Endometrial microvascular endothelial cells (primary cell): ENCODE measurements around the gene ISX. TPM values are rescaled to one million over a fixed set of nuclear protein-coding genes. Genes with fewer than 3 reads are reported as not detected.
"Not testable (repeated sequence)": the region's sequence is repeated elsewhere in the genome, so short reads cannot be mapped to it uniquely, and the experiment has no call there.

ENCODE experiments used
- in situ Hi-C: cut with HindIII; loops from 2 replicates; pipeline ENCODE4 v1.10.0; 2017; ENCODE audit warnings: low sequenced_read_pairs, low pct_unique_long_range_greater_than_20kb; ENCODE audit errors: inconsistent ontology term
- total RNA-seq: library from RNA; depleted of rRNA; stranded (reverse); fragments of >200 nt; gene quantifications from one replicate; pipeline ENCODE4 v1.2.3, GENCODE V29; 2015; ENCODE audit errors: inconsistent ontology term

ISX gene
- total RNA-seq, 1 donor from 2014 or later = not detected

DNA sequence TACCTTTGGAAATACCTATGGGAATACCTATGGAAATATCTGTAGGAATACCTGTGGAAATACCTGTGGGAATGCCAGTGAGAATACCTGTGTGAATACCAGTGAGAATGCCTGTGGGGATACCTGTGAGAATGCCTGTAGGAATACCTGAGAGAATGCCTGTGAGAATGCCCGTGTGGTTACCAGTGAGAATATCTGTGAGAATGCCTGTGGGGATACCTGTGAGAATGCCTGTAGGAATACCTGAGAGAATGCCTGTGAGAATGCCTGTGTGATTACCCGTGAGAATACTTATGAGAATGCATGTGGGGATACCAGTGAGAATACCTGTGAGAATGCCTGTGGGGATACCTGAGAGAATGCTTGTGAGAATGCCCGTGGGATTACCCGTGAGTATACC is 15.9 kb upstream of the ISX start:
- in situ Hi-C loops = not testable (repeated sequence)

DNA sequence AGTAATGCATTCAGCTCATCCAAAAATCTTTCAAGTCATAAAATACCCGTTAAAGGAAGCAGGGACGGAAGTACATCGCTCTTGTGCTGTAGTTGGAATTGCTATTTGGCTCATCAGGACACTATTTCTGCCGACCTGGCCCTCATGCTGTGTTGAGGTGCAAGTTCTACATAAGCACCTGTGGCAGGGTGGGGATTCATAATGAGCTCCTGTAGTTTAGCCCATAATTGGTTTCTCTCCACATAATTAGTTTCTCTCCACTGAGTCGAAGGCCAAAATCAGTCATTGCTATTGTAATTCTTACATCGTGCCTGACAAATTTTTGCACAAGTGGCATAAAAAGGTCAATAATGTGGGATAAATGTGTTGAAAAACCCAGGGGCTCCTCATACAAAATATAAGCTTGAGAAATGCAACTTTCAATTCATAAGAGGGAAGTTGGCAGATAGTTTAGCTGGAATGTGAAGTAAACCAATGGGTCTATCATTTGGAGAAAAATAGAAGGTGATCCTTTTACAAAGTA is 14.9 kb upstream of the ISX start:
- in situ Hi-C loops = no loop called here

DNA sequence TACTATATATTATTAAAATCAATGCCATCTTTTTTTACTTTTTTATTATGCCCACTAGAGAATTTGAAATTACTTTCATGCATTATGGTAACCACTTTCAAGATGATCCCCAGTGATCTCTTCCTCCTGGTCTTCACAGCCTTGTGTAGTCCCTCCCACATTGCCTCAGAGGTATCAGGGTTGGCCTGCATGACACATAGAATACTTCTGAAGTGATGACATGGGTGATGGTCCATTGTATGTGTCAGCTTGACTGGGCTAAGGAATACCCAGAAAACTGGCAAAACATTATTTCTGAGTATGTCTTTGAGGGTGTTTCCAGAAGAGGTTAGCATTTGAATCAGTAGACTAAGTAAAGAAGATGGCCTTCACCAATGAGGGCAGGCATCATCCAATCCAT is 14.2 kb upstream of the ISX start:
- in situ Hi-C loops = no loop called here

DNA sequence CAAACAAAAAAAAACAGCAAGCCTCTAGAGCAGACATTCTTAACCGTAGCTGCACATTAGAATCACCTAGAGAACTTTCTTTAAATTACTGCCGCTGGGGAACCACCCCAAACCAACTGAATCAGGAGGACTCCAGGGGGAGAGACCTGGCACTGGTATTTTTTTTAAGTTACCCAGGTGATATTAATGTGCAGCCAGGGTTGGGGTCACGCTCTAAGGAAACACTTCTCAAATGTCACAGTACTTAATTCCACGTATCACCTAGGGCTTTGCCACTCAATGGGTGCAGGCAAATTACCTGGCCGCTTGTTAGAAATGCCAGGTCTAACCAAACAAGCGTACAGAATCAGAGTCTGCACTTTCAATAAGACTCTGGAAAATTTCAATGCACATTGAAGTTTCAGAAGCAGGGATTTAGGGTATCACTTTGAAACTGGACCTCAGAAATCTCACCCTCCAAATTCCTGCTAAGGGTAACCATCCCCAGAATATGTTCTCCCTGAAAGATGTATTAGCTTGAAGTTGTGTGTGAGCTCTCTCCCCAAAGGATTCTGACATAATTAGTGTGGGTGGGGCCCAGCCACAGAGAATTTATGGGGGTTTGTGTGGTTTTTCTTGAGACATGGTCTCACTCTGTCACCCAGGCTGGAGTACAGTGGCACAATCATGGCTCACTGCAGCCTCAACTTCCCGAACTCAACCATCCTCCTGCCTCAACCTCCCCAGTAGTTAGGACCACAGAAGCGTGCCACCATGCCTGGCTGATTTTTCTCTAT is 12.7 kb upstream of the ISX start:
- in situ Hi-C loops = no loop called here

DNA sequence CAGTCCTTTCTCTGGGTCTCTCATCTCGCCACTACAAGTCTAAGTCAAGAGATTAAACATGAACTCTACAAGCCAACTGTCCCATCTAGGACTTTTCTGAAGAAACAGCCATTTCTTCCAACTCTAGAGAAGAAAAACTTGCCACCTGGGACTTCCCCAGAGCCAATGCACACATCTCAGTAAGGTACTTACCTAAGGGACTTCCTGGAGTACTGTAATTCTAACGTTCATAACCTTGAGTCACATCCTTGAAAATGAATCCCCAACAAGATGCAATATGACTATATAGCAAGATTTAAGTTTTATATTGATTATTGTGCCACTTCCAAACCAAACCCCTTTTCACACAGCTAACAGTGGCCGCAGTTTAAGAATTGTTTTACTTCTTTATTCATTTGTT is 11.9 kb upstream of the ISX start:
- in situ Hi-C loops = no loop called here

DNA sequence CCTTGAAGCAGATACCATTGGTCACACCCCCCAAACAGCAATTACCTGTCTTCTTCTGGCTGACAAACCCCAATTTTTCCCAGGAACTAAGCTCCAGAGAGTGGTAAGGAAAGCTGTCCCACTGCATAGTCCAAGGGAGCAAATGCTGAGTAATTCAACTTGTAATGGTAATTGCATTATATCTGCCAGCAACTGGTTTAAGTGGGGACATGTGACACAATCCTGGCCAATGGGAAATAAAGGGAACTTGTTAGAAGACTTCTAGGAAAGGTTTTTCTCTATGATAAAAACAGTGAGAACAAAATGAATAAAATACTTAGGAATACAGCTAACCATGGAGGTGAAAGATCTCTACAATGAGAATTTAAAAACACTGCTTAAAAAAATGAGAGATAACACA is 9.5 kb upstream of the ISX start:
- in situ Hi-C loops = no loop called here

DNA sequence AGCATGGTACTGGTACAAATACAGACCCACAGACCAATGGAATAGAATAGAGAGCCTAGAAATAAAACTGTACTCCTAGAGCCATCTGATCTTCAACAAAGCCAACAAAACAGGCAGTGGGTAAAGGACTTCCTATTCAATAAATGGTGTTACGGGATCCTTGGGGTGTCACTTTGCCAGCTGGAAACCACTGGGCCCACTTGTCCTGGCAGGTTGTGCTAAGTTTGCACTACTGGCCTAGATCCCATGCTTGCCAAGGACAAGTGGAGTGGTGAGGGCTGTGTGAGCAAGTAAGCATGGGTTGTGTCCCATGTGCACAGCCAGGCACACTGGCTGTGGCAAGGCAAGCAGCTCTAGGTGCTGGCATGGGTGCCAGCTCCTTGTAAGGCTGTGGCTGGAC is 8.8 kb upstream of the ISX start:
- in situ Hi-C loops = no loop called here

DNA sequence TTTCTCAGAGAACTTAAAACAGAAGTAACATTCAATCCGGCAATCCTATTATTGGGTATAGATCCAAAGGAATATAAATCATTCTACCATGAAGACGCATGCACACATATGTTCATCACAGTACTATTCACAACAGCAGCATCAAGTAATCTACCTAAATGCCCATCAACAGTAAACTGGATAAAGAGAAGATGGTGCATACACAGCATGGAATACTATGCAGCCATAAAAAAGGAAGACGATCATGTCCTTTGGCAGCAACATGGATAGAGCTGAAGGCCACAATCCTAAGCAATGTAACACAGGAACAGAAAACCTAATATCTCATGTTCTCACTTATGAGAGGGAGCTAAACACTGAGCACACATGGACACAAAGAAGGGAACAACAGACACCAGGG is 6.3 kb upstream of the ISX start:
- in situ Hi-C loops = no loop called here

DNA sequence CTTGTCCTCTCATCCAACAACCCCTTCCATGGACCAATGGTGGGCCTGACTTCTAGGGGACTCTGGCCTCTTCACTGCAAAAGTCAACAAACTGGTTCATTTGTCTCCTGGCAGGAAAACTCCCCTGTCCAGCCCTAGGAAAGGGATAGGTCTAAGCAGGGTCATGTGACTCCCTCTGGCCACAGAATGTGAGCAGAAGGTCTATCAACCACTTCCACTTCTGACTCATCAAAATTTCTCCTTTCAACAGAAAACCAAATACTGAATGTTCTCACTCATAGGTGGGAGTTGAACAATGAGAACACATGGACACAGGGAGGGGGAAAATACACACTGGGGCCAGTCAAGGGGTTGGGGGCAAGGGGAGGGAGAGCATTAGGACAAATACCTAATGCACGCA is 1.3 kb upstream of the ISX start:
- in situ Hi-C loops = no loop called here

DNA sequence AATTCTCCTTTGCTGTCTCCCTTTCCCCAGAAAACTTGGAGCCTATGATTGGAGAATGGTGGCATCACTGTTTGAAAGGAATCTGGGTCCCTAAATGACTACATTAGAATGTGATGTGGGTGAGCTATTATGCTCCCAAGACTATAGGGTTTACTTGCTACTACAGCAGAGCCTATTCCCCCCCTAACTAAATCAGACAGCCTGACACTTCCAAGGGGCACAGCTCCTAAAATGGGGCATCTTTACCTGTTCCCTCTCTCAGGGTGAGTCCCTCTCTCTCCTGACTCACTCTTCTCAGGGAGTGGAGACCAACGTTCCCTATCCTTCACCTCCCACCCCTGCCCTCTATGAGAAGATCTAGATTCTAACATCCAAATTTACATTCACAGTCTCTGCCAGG is 775 bp upstream of the ISX start:
- in situ Hi-C loops = no loop called here

DNA sequence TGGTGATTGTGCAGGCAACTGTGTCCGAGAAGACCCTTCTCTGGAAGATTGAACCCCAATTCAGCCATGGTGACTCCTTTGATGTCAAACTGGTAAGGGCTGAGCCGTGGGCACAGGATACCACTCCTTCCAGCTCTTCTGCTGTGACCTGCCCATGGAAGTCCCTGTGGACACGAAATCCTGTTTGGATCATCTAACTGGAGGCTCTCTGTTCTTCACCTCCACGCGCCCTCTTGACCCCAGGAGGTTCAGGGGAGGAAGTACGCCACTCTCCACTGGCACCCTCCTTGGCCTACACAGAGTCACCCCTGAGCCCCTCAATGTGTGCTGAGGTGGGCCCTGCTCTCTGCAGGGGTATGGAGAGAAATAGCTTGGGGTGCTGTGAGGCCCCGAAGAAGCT is 810 bp downstream of the ISX start:
- in situ Hi-C loops = no loop called here

DNA sequence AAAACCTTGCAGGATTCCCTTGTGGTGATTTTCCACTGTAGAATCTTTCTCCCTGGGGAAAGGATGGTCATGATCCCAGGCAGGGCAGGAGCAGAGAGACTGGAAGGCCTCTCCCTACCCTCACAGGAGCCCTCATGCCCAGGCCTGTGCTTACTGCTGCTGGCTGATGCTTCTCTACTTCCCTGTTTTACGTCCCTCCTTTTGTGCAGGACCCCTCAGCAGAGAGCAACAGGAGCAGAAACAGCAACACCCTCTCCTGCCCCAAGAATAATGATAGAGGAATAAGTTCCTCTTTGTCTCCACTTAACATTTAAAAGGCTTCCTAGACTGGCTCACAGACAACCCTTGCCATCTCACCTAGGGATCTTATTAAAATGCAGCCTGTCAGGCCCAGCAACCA is 3.6 kb downstream of the ISX start:
- in situ Hi-C loops = no loop called here

DNA sequence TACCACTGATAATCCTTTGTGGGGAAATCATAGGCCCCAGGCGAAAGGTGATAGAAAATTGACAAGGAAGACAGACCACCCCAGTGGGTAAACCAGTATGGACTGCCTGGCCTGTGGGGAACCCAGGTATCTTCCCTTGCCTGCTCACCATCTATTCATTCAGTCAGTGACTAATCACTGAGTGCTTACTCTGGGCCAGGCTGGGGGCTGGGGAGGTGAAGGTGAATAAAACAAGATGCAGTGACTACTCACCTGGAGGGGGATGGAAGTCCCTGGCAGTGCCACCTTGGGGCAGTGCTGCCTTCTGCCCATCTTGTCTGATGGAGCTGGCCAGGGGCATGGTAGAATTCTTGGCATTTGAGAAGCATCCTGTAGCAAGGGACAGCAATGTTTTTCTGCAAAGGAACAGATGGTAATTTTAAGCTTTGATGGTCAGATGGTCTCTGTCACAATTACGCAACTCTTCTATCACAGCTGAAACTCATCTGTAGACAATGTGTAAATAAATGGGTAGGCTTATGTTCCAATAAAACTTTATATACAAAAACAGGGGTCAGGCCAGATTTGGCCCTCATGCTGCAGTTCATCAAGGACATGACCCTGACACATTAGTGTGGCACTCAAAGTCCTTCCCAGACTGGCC is 4.6 kb downstream of the ISX start:
- in situ Hi-C loops = no loop called here

DNA sequence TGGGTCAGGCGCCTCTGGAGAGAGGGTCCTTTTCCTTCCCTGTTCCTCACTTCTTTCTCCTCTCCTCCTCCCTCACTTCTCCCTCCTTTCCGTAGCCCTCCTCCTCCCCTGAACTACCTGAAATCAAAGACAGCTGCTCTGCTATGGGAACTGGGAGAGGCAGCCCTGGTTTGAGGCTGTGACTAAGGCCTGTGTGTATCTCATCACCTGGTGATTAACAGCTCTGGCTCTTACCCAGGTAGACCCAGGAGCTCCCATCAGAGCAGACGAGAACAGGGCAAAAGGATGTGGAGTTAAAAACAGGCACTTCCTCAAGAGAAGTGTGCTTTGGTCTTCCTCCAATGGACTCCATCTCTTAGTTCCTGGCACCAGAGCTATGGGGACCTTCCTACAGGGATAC is 5.8 kb downstream of the ISX start:
- in situ Hi-C loops = no loop called here

DNA sequence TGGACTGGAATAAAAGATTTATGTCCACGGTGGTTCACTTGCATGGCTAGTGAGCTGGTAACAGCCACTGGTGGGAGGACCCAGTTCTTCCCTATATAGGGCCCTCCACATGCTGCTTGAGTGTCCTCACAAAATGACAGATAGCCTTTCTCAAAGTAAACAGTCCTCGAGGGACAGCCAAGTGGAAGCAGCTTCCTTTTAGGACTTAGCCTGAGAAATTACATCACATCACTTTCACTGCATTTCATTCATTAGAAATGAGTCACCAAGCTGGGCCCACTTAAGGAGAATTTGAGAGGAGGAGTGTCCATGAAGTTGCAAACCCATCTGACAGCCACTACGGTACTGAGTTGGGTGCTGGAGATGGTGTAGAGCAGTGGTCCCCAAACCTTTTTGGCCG is 7.0 kb downstream of the ISX start:
- in situ Hi-C loops = no loop called here

DNA sequence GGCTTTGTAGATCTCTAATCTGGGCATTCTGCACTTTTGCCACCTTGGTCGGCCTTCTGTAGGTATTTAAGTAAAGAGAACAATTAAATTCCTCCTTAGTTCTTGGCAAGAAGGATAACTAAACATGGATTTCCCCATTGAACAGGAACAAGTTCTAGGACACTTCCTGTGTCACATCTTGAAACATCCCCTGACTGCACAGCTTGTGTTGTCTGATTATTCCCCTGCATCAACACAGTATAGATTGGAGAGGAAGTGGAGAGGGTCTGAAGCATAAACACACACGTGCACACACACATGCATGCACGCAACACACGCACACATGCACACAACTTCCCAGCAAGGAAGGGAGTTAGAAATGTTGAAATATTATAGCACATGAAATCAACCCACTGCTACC is 8.6 kb downstream of the ISX start:
- in situ Hi-C loops = no loop called here

DNA sequence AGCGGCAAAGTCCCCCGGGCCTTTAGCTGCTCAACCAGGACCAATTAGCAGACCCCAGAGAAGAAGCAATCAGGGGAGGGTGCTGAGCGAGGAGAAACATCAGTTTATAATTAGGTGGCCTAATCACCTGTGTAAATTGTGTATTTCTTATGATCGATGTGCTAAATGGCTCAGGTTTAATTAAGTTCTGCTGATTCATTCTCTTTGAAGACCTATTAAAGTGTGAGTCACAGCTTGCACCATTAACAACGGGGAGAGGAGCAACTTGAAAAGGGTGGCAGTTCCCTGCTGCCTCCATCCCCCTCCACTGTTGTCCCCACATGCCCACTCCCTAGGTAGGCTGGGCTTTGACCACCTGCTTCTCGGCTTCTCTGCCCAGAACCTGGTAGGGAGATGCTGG is 10.7 kb downstream of the ISX start:
- in situ Hi-C loops = no loop called here

DNA sequence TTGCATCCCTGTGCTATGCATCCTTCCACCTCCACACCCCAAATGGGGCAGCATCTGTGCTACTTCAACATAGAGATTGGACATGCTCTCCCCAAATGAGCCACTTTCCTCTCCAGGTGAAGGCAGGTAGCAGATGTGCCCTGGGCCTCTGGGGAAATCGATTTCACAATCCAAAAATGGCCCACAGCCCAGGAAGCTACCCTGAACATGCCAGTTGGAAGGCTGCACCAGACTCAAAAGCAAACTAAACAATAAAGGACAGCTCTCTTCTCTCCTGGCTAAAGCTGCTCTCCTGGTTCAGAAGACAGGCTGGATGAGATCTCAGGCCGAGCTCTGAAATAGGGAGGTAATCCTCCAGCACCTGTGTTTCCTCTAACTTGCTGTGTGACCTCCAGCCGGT is 19.7 kb downstream of the ISX start:
- in situ Hi-C loops = no loop called here

DNA sequence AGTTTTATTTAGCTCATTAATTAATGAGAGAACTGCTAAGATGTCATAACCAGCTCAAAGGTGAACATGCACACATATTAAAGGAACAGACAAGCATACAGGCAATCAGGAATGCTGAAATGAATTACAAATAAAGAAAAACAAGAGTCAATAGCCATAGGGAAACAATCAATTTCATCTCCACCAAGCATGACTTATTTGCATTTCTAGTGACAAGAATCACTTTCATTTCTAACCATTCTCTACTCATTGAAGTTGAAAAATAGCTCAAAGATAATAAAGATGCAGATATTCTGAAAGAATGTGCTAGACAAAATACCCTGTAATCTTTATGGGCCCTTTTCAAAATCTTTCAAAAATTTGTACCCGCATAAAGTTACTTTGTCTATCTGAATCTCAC is 23.2 kb downstream of the ISX start:
- in situ Hi-C loops = no loop called here

DNA sequence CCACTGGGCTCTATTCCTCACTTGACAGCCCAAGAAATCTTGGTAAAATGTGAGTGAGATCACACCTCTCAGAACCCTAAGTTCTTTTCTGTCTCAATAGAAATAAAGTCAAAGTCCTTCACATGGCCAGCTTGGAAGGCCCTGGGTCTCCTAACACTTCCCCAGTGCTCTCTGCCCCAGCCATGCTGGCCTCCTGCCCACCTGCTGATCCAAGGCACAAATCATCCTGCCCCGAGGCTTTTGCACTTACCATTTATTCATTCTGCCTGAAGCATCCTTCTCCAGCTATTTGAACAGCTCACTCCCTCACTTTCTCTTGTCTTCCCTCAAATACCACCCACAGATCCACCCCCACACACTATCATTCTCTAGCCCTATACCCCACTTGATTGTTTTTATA is 26.4 kb downstream of the ISX start:
- in situ Hi-C loops = no loop called here

DNA sequence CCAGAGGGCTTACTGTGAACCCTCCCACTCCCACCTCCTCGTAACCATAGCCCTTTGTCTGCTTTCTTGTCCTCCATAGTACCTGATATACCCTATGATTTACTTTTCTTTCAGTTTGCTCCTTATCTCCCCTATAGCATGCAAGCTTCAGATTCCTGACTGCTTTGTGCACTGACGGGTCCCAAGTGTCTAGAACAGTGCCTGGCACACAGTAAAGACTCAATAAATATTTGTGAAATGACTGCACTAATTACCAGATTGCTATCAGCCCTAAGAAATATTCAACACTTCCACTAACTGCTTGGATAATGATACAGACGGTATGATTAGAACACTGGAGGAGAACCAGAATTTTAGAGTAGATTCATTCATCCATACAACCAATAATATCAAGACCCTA is 33.0 kb downstream of the ISX start:
- in situ Hi-C loops = no loop called here
